H1 (cell line): Measurements from ENCODE around the gene AFF4.

Experiments used
- CTCF ChIP-seq, 3 experiments: IDR thresholded peaks; 1 replicate in 2 of 3; 2 replicates in 1 of 3; pipeline versions ENCODE4 v1.5.1 to v1.6.1; 2011; ENCODE audit warnings: low read length in 3 of 3, mild to moderate bottlenecking in 3 of 3, inconsistent platforms in 2 of 3, low read depth in 1 of 3, moderate library complexity in 1 of 3; ENCODE audit not compliant: insufficient read depth in 1 of 3; ENCODE audit errors: control extremely low read depth in 1 of 3
- MAFK ChIP-seq: IDR thresholded peaks from 2 replicates; pipeline ENCODE4 v1.6.1; 2012; ENCODE audit warnings: low read depth, mild to moderate bottlenecking, improper control_type of control experiment, low read length
- POLR2A ChIP-seq, 2 experiments: IDR thresholded peaks; 1 replicate in 1 of 2; 2 replicates in 1 of 2; pipeline ENCODE4 v1.6.1; 2011; ENCODE audit warnings: low read depth in 2 of 2, low read length in 2 of 2, mild to moderate bottlenecking in 2 of 2; ENCODE audit errors: control extremely low read depth in 1 of 2

- TF ChIP-seq POLR2A (IDR thresholded peaks at IDR 0.05; ENCODE audit: control extremely low read depth in 1 of 2, low read depth in 2 of 2, low read length in 2 of 2) (peak in 1 of 2 experiments; percentile 23; a peak in 1 of 3 replicates), CTCF (IDR thresholded peaks at IDR 0.05; ENCODE audit: control extremely low read depth in 1 of 3, insufficient read depth in 1 of 3, low read depth in 1 of 3, low read length in 3 of 3) (peak in 2 of 3 experiments; percentile 70 to 80; a peak in 3 of 4 replicates), MAFK (no peak)
These were observed 133.5 kb downstream of the AFF4 start for GRCh38 chr5:132829742-132830435.
